ENCODE measurements around the gene ORM1.

Gene ORM1

GRCh38 chr9:114367772-114368569 is 45.1 kb downstream of the ORM1 start:
- DNase-seq: no peak

GRCh38 chr9:114369216-114370130 is 46.6 kb downstream of the ORM1 start:
- DNase-seq: no peak

- DNase-seq: peak; percentile 45
Observed at GRCh38 chr9:114370251-114370967, 47.5 kb downstream of the ORM1 start.

GRCh38 chr9:114370968-114371320 is 48.0 kb downstream of the ORM1 start:
- no peak for DNase-seq

- DNase-seq: no peak
Observed at GRCh38 chr9:114371343-114371944, 48.5 kb downstream of the ORM1 start.

- DNase-seq: no peak
Observed at GRCh38 chr9:114371973-114372917, 49.3 kb downstream of the ORM1 start.

GRCh38 chr9:114372921-114373448 is 50.1 kb downstream of the ORM1 start:
- no peak for DNase-seq

GRCh38 chr9:114373960-114374730 is 51.2 kb downstream of the ORM1 start:
- DNase-seq: no peak

- no peak for DNase-seq
Observed at GRCh38 chr9:114374936-114375335, 52.0 kb downstream of the ORM1 start.

- no peak for DNase-seq
Observed at GRCh38 chr9:114375386-114376175, 52.7 kb downstream of the ORM1 start.
